ENCODE data around the gene KRTAP10-1.
"Not testable (repeated sequence)": the region's sequence is repeated elsewhere in the genome, so short reads cannot be mapped to it uniquely, and the experiment has no call there.

Gene KRTAP10-1

GRCh38 chr21:44578371-44579055, 38.5 kb upstream of the KRTAP10-1 start:
- H3K36me3 ChIP-seq (ENCODE audit: control insufficient read depth in 1 of 2, insufficient read depth in 2 of 2, low read length in 2 of 2), result no peaks in the 10 kb centered on the region
- H3K9me3 ChIP-seq (ENCODE audit: control insufficient read depth in 1 of 2, low read length in 2 of 2), result peaks cover 5 to 27% of the 10 kb centered on the region in 2 donors
- no peak overlapping the region for H3K4me3 ChIP-seq (ENCODE audit: low read depth in 1 of 2, low read length in 2 of 2)
- H3K27ac ChIP-seq (ENCODE audit: low read length), result no peak overlapping the region
- H3K4me1 ChIP-seq (ENCODE audit: control insufficient read depth in 1 of 2, insufficient read depth in 2 of 2, low read length in 2 of 2), result no peaks in the 10 kb centered on the region
- H3K27me3 ChIP-seq (ENCODE audit: low read depth, low read length), result no peaks in the 10 kb centered on the region

GRCh38 chr21:44576025-44576420, 36.0 kb upstream of the KRTAP10-1 start:
- Histone ChIP-seq H3K27me3 (ENCODE audit: low read depth, low read length) (no peaks in the 10 kb centered on the region), H3K4me1 (ENCODE audit: control insufficient read depth in 1 of 2, insufficient read depth in 2 of 2, low read length in 2 of 2) (no peaks in the 10 kb centered on the region), H3K36me3 (ENCODE audit: control insufficient read depth in 1 of 2, insufficient read depth in 2 of 2, low read length in 2 of 2) (no peaks in the 10 kb centered on the region), H3K27ac (ENCODE audit: low read length) (no peak overlapping the region), H3K9me3 (ENCODE audit: control insufficient read depth in 1 of 2, low read length in 2 of 2) (peaks cover 8 to 23% of the 10 kb centered on the region in 2 donors), H3K4me3 (ENCODE audit: low read depth in 1 of 2, low read length in 2 of 2) (no peak overlapping the region)

- Histone ChIP-seq H3K4me3 (ENCODE audit: low read depth in 1 of 2, low read length in 2 of 2) (no peak overlapping the region), H3K4me1 (ENCODE audit: control insufficient read depth in 1 of 2, insufficient read depth in 2 of 2, low read length in 2 of 2) (no peaks in the 10 kb centered on the region), H3K27ac (ENCODE audit: low read length) (no peak overlapping the region), H3K27me3 (ENCODE audit: low read depth, low read length) (no peaks in the 10 kb centered on the region), H3K36me3 (ENCODE audit: control insufficient read depth in 1 of 2, insufficient read depth in 2 of 2, low read length in 2 of 2) (no peaks in the 10 kb centered on the region), H3K9me3 (ENCODE audit: control insufficient read depth in 1 of 2, low read length in 2 of 2) (peaks cover 8 to 24% of the 10 kb centered on the region in 2 donors)
Observed at GRCh38 chr21:44575307-44576024, 35.5 kb upstream of the KRTAP10-1 start.

GRCh38 chr21:44574457-44575306, 34.7 kb upstream of the KRTAP10-1 start:
- Histone ChIP-seq H3K4me1 (ENCODE audit: control insufficient read depth in 1 of 2, insufficient read depth in 2 of 2, low read length in 2 of 2) (no peaks in the 10 kb centered on the region), H3K36me3 (ENCODE audit: control insufficient read depth in 1 of 2, insufficient read depth in 2 of 2, low read length in 2 of 2) (no peaks in the 10 kb centered on the region), H3K27me3 (ENCODE audit: low read depth, low read length) (no peaks in the 10 kb centered on the region), H3K27ac (ENCODE audit: low read length) (no peak overlapping the region), H3K4me3 (ENCODE audit: low read depth in 1 of 2, low read length in 2 of 2) (no peak overlapping the region), H3K9me3 (ENCODE audit: control insufficient read depth in 1 of 2, low read length in 2 of 2) (peaks cover 8 to 21% of the 10 kb centered on the region in 2 donors)

- not testable (repeated sequence) for H3K4me3 ChIP-seq (ENCODE audit: low read depth in 1 of 2, low read length in 2 of 2); H3K27ac ChIP-seq (ENCODE audit: low read length); H3K4me1 ChIP-seq (ENCODE audit: control insufficient read depth in 1 of 2, insufficient read depth in 2 of 2, low read length in 2 of 2); H3K36me3 ChIP-seq (ENCODE audit: control insufficient read depth in 1 of 2, insufficient read depth in 2 of 2, low read length in 2 of 2); H3K27me3 ChIP-seq (ENCODE audit: low read depth, low read length)
- peaks cover 8 to 21% of the 10 kb centered on the region in 2 donors for H3K9me3 ChIP-seq (ENCODE audit: control insufficient read depth in 1 of 2, low read length in 2 of 2)
Observed at GRCh38 chr21:44573630-44574456, 33.8 kb upstream of the KRTAP10-1 start, which contains the start of gene KRTAP10-4. Gene KRTAP10-4 (plus strand): TSS chr21:44573729. CDS start chr21:44573759, 30 bp downstream.

GRCh38 chr21:44572959-44573583, 33.1 kb upstream of the KRTAP10-1 start:
- H3K27me3 ChIP-seq (ENCODE audit: low read depth, low read length), result no peaks in the 10 kb centered on the region

GRCh38 chr21:44571844-44572782, 32.1 kb upstream of the KRTAP10-1 start:
- Histone ChIP-seq H3K9me3 (ENCODE audit: control insufficient read depth in 1 of 2, low read length in 2 of 2) (peaks cover 8 to 12% of the 10 kb centered on the region in 2 donors), H3K27me3 (ENCODE audit: low read depth, low read length) (no peaks in the 10 kb centered on the region), H3K4me3 (ENCODE audit: low read depth in 1 of 2, low read length in 2 of 2) (no peak overlapping the region), H3K27ac (ENCODE audit: low read length) (no peak overlapping the region), H3K36me3 (ENCODE audit: control insufficient read depth in 1 of 2, insufficient read depth in 2 of 2, low read length in 2 of 2) (no peaks in the 10 kb centered on the region), H3K4me1 (ENCODE audit: control insufficient read depth in 1 of 2, insufficient read depth in 2 of 2, low read length in 2 of 2) (no peaks in the 10 kb centered on the region)

More at GRCh38 chr21:44572959-44573583, 33.1 kb upstream of the KRTAP10-1 start:
- H3K4me1 ChIP-seq (ENCODE audit: control insufficient read depth in 1 of 2, insufficient read depth in 2 of 2, low read length in 2 of 2), result no peaks in the 10 kb centered on the region
- H3K9me3 ChIP-seq (ENCODE audit: control insufficient read depth in 1 of 2, low read length in 2 of 2), result peaks cover 8 to 17% of the 10 kb centered on the region in 2 donors
- H3K4me3 ChIP-seq (ENCODE audit: low read depth in 1 of 2, low read length in 2 of 2), result no peak overlapping the region
- no peaks in the 10 kb centered on the region for H3K36me3 ChIP-seq (ENCODE audit: control insufficient read depth in 1 of 2, insufficient read depth in 2 of 2, low read length in 2 of 2)
- H3K27ac ChIP-seq (ENCODE audit: low read length), result no peak overlapping the region

GRCh38 chr21:44571296-44571695, 31.3 kb upstream of the KRTAP10-1 start:
- H3K4me3 ChIP-seq (ENCODE audit: low read depth in 1 of 2, low read length in 2 of 2), result no peak overlapping the region
- H3K27ac ChIP-seq (ENCODE audit: low read length), result no peak overlapping the region
- H3K27me3 ChIP-seq (ENCODE audit: low read depth, low read length), result no peaks in the 10 kb centered on the region
- no peaks in the 10 kb centered on the region for H3K4me1 ChIP-seq (ENCODE audit: control insufficient read depth in 1 of 2, insufficient read depth in 2 of 2, low read length in 2 of 2)
- H3K9me3 ChIP-seq (ENCODE audit: control insufficient read depth in 1 of 2, low read length in 2 of 2), result peaks cover 4 to 12% of the 10 kb centered on the region in 2 donors
- H3K36me3 ChIP-seq (ENCODE audit: control insufficient read depth in 1 of 2, insufficient read depth in 2 of 2, low read length in 2 of 2), result no peaks in the 10 kb centered on the region

- Histone ChIP-seq H3K36me3 (ENCODE audit: control insufficient read depth in 1 of 2, insufficient read depth in 2 of 2, low read length in 2 of 2) (no peaks in the 10 kb centered on the region), H3K27ac (ENCODE audit: low read length) (no peak overlapping the region), H3K9me3 (ENCODE audit: control insufficient read depth in 1 of 2, low read length in 2 of 2) (peaks cover 4 to 12% of the 10 kb centered on the region in 2 donors), H3K27me3 (ENCODE audit: low read depth, low read length) (no peaks in the 10 kb centered on the region), H3K4me1 (ENCODE audit: control insufficient read depth in 1 of 2, insufficient read depth in 2 of 2, low read length in 2 of 2) (no peaks in the 10 kb centered on the region), H3K4me3 (ENCODE audit: low read depth in 1 of 2, low read length in 2 of 2) (no peak overlapping the region)
Observed at GRCh38 chr21:44569861-44570517, 30.0 kb upstream of the KRTAP10-1 start.

Data from muscle layer of duodenum (tissue), 2 donors.